SIG-M5 (cell line): Measurements from ENCODE around the gene SRGN.

ENCODE experiments used
- DNase-seq: peaks from one replicate; lab custom pipeline; 2025; lab: John Stamatoyannopoulos, UW

The SRGN gene

GRCh38 chr10:69090685-69091084 is 2.8 kb downstream of the SRGN start:
- no peak for DNase-seq

GRCh38 chr10:69091143-69091651 is 3.3 kb downstream of the SRGN start:
- DNase-seq: no peak

GRCh38 chr10:69092959-69093850 is 5.3 kb downstream of the SRGN start:
- DNase-seq: peak; percentile 42

GRCh38 chr10:69093933-69094332 is 6.0 kb downstream of the SRGN start:
- no peak for DNase-seq

- no peak for DNase-seq
These were observed 8.1 kb downstream of the SRGN start for GRCh38 chr10:69096045-69096444.

- DNase-seq: no peak
These were observed 9.8 kb downstream of the SRGN start for GRCh38 chr10:69097729-69098128.

- DNase-seq: no peak
These were observed 12.4 kb downstream of the SRGN start for GRCh38 chr10:69100136-69100872.

GRCh38 chr10:69101451-69102095 is 13.7 kb downstream of the SRGN start:
- no peak for DNase-seq

- no peak for DNase-seq
These were observed 14.5 kb downstream of the SRGN start for GRCh38 chr10:69102440-69102839.

GRCh38 chr10:69103784-69104183 is 15.9 kb downstream of the SRGN start:
- no peak for DNase-seq

- DNase-seq: no peak
These were observed 17.3 kb downstream of the SRGN start for GRCh38 chr10:69104994-69105790.

- no peak for DNase-seq
These were observed 19.2 kb downstream of the SRGN start for GRCh38 chr10:69107176-69107490.

- no peak for DNase-seq
These were observed 19.8 kb downstream of the SRGN start for GRCh38 chr10:69107699-69108098.

- DNase-seq: no peak
These were observed 32.0 kb downstream of the SRGN start for GRCh38 chr10:69119896-69120295.

- no peak for DNase-seq
These were observed 35.4 kb downstream of the SRGN start for GRCh38 chr10:69123306-69123746.

GRCh38 chr10:69123747-69124562 is 36.1 kb downstream of the SRGN start, which contains the start of gene VPS26A:
Gene VPS26A (plus strand): TSS chr10:69124178. CDS start chr10:69124278, 100 bp downstream.
- peak; percentile 87 for DNase-seq

GRCh38 chr10:69124563-69125268 is 36.8 kb downstream of the SRGN start:
- DNase-seq: no peak

GRCh38 chr10:69125554-69125953 is 37.7 kb downstream of the SRGN start:
- DNase-seq: no peak

GRCh38 chr10:69130251-69130650 is 42.3 kb downstream of the SRGN start:
- no peak for DNase-seq

- DNase-seq: no peak
These were observed 52.1 kb downstream of the SRGN start for GRCh38 chr10:69139961-69140360.
